ENCODE measurements around the gene VMO1.

DNA sequence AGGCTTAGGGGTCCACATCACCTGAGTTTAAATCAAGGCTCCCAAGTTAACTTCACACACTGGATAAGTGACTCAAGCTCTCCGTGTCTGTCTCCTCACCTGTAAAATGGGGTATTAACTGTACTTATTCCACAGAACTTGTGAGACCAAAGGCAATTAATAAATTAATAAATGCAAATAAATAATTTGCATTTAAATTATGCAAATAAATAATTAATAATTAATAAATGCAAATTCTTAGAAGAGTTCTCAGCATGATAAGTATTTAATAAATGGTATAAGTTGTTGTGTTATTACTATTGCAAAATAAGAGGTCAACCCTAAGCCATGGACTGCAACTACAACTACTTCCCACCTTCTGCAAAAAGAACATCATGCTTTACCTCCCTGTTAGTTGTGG lies 32.8 kb downstream of the VMO1 start:
- TF ChIP-seq, protein P1, sequence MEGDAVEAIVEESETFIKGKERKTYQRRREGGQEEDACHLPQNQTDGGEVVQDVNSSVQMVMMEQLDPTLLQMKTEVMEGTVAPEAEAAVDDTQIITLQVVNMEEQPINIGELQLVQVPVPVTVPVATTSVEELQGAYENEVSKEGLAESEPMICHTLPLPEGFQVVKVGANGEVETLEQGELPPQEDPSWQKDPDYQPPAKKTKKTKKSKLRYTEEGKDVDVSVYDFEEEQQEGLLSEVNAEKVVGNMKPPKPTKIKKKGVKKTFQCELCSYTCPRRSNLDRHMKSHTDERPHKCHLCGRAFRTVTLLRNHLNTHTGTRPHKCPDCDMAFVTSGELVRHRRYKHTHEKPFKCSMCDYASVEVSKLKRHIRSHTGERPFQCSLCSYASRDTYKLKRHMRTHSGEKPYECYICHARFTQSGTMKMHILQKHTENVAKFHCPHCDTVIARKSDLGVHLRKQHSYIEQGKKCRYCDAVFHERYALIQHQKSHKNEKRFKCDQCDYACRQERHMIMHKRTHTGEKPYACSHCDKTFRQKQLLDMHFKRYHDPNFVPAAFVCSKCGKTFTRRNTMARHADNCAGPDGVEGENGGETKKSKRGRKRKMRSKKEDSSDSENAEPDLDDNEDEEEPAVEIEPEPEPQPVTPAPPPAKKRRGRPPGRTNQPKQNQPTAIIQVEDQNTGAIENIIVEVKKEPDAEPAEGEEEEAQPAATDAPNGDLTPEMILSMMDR (IDR thresholded peaks at IDR 0.05) = no peak
- TF ChIP-seq POLR2A (IDR thresholded peaks at IDR 0.05) = no peak

Measured in right lobe of liver (tissue), 4 donors.